CD4-positive, alpha-beta T cell (primary cell): ENCODE data around the gene ACER2. TPM values are rescaled to one million over a fixed set of nuclear protein-coding genes. Genes with fewer than 3 reads are reported as not detected.

Experiments
- ATAC-seq: fragments of 200-7000 bp; cut with Tn5 transposase; one replicate; pipeline ENCODE4 v1.10.0; 2022; ENCODE audit warnings: mild to moderate bottlenecking; ENCODE audit not compliant: poor library complexity
- CTCF ChIA-PET: fragments of 350-600 bp; sonication (Branson Sonifier 250); formaldehyde crosslinking; loops from one replicate; lab custom pipeline; 2021; ENCODE audit warnings: antibody characterized with exemption, inconsistent platforms; lab: Charles Lee
- POLR2A ChIA-PET: fragments of 350-600 bp; sonication (Branson Sonifier 250); formaldehyde crosslinking; loops from one replicate; lab custom pipeline; 2021; ENCODE audit warnings: antibody characterized with exemption, inconsistent platforms; lab: Charles Lee
- DNase-seq, 14 experiments: peaks; one replicate each; pipeline ENCODE4 v3.0.0-alpha.2; 2013 to 2020; ENCODE audit warnings: mixed read lengths in 2 of 14
- H3K27ac ChIP-seq, 2 donors: one replicate each; pipeline versions ENCODE4 v1.5.1 to v1.7.0; 2013; ENCODE audit warnings: low read length in 2 of 2, low read depth in 1 of 2, mild to moderate bottlenecking in 1 of 2
- H3K27me3 ChIP-seq, 2 experiments: 1 replicate in 1 of 2; 2 replicates in 1 of 2; pipeline versions ENCODE4 v1.6.1 to v1.7.0; 2013; ENCODE audit warnings: low read length in 2 of 2, control low read depth in 1 of 2, mild to moderate bottlenecking in 1 of 2, moderate library complexity in 1 of 2; ENCODE audit not compliant: insufficient read depth in 2 of 2, control insufficient read depth in 1 of 2
- H3K36me3 ChIP-seq: one replicate; pipeline ENCODE4 v1.6.1; 2013; ENCODE audit warnings: low read length, control low read depth; ENCODE audit not compliant: insufficient read depth
- H3K4me1 ChIP-seq: one replicate; pipeline ENCODE4 v1.6.1; 2013; ENCODE audit warnings: low read length, control low read depth; ENCODE audit not compliant: insufficient read depth
- H3K4me3 ChIP-seq: one replicate; pipeline ENCODE4 v1.5.1; 2013; ENCODE audit warnings: mild to moderate bottlenecking, low read length, moderate library complexity
- H3K9me3 ChIP-seq, 2 experiments: 1 replicate in 1 of 2; 2 replicates in 1 of 2; pipeline versions ENCODE4 v1.6.1 to v1.7.0; 2013; ENCODE audit warnings: low read length in 2 of 2, mild to moderate bottlenecking in 2 of 2, control low read depth in 1 of 2, moderate library complexity in 1 of 2; ENCODE audit not compliant: control insufficient read depth in 1 of 2, insufficient read depth in 1 of 2
- H3K27ac Mint-ChIP-seq: one replicate; pipeline ENCODE4 v1.8.0; 2020; ENCODE audit warnings: mixed read lengths
- H3K27me3 Mint-ChIP-seq: one replicate; pipeline ENCODE4 v1.8.0; 2021; ENCODE audit warnings: mixed read lengths
- H3K36me3 Mint-ChIP-seq: one replicate; pipeline ENCODE4 v1.8.0; 2021; ENCODE audit warnings: low read depth, mixed read lengths
- H3K4me1 Mint-ChIP-seq: one replicate; pipeline ENCODE4 v1.8.0; 2021; ENCODE audit warnings: low read depth, mixed read lengths
- H3K4me3 Mint-ChIP-seq: one replicate; pipeline ENCODE4 v1.8.0; 2020; ENCODE audit warnings: mild to moderate bottlenecking, mixed read lengths
- H3K9me3 Mint-ChIP-seq: one replicate; pipeline ENCODE4 v1.8.0; 2020; ENCODE audit warnings: mixed read lengths
- intact Hi-C, 2 experiments: fragments of 100-400 bp; cut with DNase I in 1 of 2; cut with micrococcal nuclease in 1 of 2; formaldehyde crosslinking; loops; one replicate each; pipeline versions ENCODE4 v1.15.1 to v1.9.0; 2023 to 2025; cut with DNase I, micrococcal nuclease
- total RNA-seq, 174 experiments: library from RNA in 2 of 174; stranded (reverse) in 2 of 174; gene quantifications; one replicate each; pipeline ENCODE4 v1.2.3 and lab custom pipeline; 2021 to 2026
- TF ChIP-seq, protein P1 (sequence below): fragments of 200-600 bp; IDR thresholded peaks from one replicate; pipeline ENCODE4 v1.8.0; 2022; ENCODE audit warnings: antibody characterized with exemption, mild to moderate bottlenecking

ACER2 gene
- total RNA-seq, 2 experiments from 2014 or later, result 1.2 to 1.4 TPM

DNA sequence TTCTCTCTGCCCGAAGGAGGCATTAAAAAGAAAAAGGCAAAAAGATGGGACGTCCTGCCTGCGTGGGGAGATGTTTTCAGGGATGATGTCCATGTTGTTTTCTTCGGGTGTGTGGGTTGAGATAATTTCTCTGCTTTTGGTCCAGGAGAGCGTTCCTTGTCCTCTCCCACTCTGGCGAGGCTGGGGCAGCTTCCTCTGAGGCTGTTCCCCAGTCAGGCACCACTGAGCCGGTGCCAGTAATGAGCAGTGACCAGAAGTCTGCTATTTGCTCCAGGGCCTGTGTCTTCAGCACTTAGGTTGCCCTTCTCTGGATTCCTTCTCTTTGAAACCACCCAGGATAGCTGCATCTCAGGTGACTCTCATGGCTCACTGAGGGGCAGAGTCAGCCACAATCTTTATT, 71.5 kb downstream of the ACER2 start:
- Histone ChIP-seq H3K4me1 (no peaks in the 10 kb centered on the region), H3K36me3 (no peaks in the 10 kb centered on the region), H3K4me3 (no peak overlapping the region), H3K27ac (no peak overlapping the region), H3K27me3 (no peaks in the 10 kb centered on the region), H3K9me3 (no peaks in the 10 kb centered on the region)
- Mint-ChIP-seq H3K4me1 (no peaks in the 10 kb centered on the region), H3K27me3 (peaks cover 10% of the 10 kb centered on the region), H3K9me3 (no peaks in the 10 kb centered on the region), H3K27ac (no peak overlapping the region), H3K36me3 (no peaks in the 10 kb centered on the region), H3K4me3 (no peak overlapping the region)
- TF ChIP-seq, protein P1, sequence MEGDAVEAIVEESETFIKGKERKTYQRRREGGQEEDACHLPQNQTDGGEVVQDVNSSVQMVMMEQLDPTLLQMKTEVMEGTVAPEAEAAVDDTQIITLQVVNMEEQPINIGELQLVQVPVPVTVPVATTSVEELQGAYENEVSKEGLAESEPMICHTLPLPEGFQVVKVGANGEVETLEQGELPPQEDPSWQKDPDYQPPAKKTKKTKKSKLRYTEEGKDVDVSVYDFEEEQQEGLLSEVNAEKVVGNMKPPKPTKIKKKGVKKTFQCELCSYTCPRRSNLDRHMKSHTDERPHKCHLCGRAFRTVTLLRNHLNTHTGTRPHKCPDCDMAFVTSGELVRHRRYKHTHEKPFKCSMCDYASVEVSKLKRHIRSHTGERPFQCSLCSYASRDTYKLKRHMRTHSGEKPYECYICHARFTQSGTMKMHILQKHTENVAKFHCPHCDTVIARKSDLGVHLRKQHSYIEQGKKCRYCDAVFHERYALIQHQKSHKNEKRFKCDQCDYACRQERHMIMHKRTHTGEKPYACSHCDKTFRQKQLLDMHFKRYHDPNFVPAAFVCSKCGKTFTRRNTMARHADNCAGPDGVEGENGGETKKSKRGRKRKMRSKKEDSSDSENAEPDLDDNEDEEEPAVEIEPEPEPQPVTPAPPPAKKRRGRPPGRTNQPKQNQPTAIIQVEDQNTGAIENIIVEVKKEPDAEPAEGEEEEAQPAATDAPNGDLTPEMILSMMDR, result no peak
- POLR2A ChIA-PET, result no interaction called here
- CTCF ChIA-PET, result interaction anchor here (0.7 to 3.2 kb wide), 3 partner anchors 16 to 572 kb away, joined by 3 to 10 read pairs (median 3); no protein-coding TSS in a partner anchor
- ATAC-seq (no peak), DNase-seq (no peak)
- intact Hi-C loops, result no loop called here

DNA sequence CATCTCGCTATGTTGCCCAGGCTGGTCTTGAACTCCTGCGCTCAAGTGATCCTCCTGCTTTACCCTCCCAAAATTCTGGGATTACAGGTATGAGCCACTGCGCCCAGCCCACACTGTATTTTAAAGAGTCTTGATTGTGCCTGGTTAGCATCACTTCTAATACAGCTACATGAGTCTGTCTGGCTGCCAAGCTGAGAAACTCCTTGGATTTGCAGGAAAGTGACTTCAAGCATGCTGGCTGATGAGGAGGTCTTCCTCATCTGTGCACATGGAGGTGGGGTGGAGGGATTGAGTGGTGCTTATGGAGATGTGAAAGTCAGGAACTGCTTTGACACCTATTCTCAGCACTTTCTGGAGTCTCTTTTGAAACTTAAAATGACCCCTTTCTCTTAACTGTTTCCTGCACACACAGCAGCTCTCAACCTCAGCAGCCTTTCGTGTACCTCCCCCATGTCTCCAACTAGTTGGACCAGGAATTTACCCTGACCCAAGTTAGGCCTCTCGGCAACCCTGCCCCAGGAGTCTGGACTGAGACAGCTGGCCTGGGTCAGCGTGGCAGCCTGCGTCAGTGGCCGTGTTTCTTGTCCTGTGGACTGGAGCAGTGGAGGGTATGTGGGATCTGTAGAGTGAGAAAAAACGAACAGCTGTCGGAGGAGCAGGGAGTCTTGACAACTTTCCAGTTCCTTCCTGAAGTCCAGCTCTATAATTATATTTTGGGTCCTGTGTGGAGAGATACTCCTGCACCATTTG, 72.5 kb downstream of the ACER2 start:
- H3K36me3 ChIP-seq, result no peaks in the 10 kb centered on the region
- TF ChIP-seq, protein P1, result no peak
- ATAC-seq (no peak), DNase-seq (no peak)
- Mint-ChIP-seq H3K9me3 (no peaks in the 10 kb centered on the region), H3K4me3 (no peak overlapping the region), H3K27ac (no peak overlapping the region), H3K4me1 (no peaks in the 10 kb centered on the region), H3K36me3 (no peaks in the 10 kb centered on the region), H3K27me3 (peaks cover 10% of the 10 kb centered on the region)
- no peak overlapping the region for H3K4me3 ChIP-seq
- no peaks in the 10 kb centered on the region for H3K27me3 ChIP-seq
- ChIA-PET POLR2A (no interaction called here), CTCF (interaction anchor here (0.7 to 3.2 kb wide), 3 partner anchors 17 to 573 kb away, joined by 3 to 10 read pairs (median 3); no protein-coding TSS in a partner anchor)
- H3K27ac ChIP-seq, result no peak overlapping the region
- H3K4me1 ChIP-seq, result no peaks in the 10 kb centered on the region
- intact Hi-C loops, result no loop called here
- H3K9me3 ChIP-seq, result no peaks in the 10 kb centered on the region

DNA sequence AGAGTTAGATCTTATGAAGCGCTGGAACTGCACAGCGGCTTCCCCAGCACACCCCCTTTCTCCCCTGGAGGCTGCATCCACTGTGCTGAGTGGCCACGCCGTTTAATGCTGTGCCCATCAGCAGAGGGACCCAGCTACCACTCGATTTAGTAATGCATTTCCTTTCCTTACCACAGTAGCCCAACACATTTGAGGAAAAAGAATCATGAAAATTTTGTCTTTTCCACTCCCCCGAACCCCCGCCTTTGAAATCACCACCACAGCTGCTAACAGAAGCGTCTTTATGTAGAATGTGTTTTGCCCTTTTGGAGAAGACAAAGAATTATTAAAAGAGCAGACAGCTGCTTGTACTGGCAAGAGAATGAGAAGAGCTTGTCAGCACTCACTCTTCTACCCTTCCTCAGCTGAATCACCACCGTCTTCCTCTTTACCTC, 73.2 kb downstream of the ACER2 start:
- Histone ChIP-seq H3K4me3 (no peak overlapping the region), H3K27me3 (no peaks in the 10 kb centered on the region), H3K4me1 (no peaks in the 10 kb centered on the region), H3K27ac (no peak overlapping the region), H3K36me3 (no peaks in the 10 kb centered on the region), H3K9me3 (no peaks in the 10 kb centered on the region)
- ATAC-seq (no peak), DNase-seq (no peak)
- TF ChIP-seq, protein P1, result no peak
- Mint-ChIP-seq H3K4me1 (no peaks in the 10 kb centered on the region), H3K36me3 (no peaks in the 10 kb centered on the region), H3K4me3 (no peak overlapping the region), H3K27ac (no peak overlapping the region), H3K27me3 (peaks cover 9% of the 10 kb centered on the region), H3K9me3 (no peaks in the 10 kb centered on the region)
- intact Hi-C loops, result no loop called here
- ChIA-PET POLR2A (no interaction called here), CTCF (interaction anchor here (3.2 kb wide), 1 partner anchor 17 kb away, joined by 10 read pairs; no protein-coding TSS in a partner anchor)
